MG63 (cell line): ENCODE measurements around the gene TSPY4. TPM values are rescaled to one million over a fixed set of nuclear protein-coding genes. Genes with fewer than 3 reads are reported as not detected.
"Not testable (repeated sequence)": the region's sequence is repeated elsewhere in the genome, so short reads cannot be mapped to it uniquely, and the experiment has no call there.

Source experiments
- DNase-seq: peaks from one replicate; pipeline ENCODE4 v3.0.0-alpha.2; 2020
- H3K27me3 ChIP-seq: fragments of 250-450 bp; sonication (Bioruptor Pico); 2 replicates; pipeline ENCODE4 v1.5.1; 2020; ENCODE audit warnings: mild to moderate bottlenecking, moderate library complexity
- H3K36me3 ChIP-seq: fragments of 250-450 bp; sonication (Bioruptor Pico); 2 replicates; pipeline ENCODE4 v1.5.1; 2020; ENCODE audit warnings: mild to moderate bottlenecking, moderate library complexity
- H3K4me3 ChIP-seq: fragments of 250-450 bp; sonication (Bioruptor Pico); 2 replicates; pipeline ENCODE4 v1.5.1; 2020; ENCODE audit warnings: mild to moderate bottlenecking, moderate library complexity
- H3K9me3 ChIP-seq: fragments of 250-450 bp; sonication (Bioruptor Pico); 2 replicates; pipeline ENCODE4 v1.5.1; 2020; ENCODE audit warnings: mild to moderate bottlenecking, moderate library complexity
- total RNA-seq: library from RNA; depleted of rRNA; stranded (reverse); fragments of >200 nt; shearing (Covaris generic); gene quantifications from 2 replicates; pipeline ENCODE4 v1.2.3, GENCODE V29; 2014; ENCODE audit warnings: low replicate concordance; rRNA removed

Gene TSPY4, protein sequence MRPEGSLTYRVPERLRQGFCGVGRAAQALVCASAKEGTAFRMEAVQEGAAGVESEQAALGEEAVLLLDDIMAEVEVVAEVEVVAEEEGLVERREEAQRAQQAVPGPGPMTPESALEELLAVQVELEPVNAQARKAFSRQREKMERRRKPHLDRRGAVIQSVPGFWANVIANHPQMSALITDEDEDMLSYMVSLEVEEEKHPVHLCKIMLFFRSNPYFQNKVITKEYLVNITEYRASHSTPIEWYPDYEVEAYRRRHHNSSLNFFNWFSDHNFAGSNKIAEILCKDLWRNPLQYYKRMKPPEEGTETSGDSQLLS
- total RNA-seq, result not detected in 2 replicates

DNA sequence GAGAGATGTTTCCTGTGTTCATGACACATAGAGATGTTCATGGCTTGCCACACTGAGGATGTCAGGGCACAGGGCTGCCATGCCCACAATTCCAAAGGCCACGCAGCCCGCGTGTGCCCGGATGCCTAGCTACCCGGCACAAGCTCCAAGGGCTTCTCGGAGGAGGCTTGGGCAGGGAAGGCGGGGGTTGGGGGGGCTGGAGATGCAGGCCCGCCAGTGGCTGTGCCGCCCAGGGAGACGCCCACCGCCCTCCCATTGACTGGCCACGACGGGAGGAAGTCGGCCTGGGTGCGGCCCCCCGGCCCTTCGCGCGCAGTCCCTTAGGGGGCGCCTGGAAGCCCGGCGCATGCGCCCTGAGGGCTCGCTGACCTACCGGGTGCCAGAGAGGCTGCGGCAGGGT, at the start of gene TSPY4:
TSS of gene TSPY4 (plus strand) at position 301 of the 400 bp plus-strand sequence. CDS start at position 347, 46 bp downstream.
- H3K9me3 ChIP-seq, DNase-seq, H3K36me3 ChIP-seq, H3K4me3 ChIP-seq, H3K27me3 ChIP-seq: not testable (repeated sequence)

DNA sequence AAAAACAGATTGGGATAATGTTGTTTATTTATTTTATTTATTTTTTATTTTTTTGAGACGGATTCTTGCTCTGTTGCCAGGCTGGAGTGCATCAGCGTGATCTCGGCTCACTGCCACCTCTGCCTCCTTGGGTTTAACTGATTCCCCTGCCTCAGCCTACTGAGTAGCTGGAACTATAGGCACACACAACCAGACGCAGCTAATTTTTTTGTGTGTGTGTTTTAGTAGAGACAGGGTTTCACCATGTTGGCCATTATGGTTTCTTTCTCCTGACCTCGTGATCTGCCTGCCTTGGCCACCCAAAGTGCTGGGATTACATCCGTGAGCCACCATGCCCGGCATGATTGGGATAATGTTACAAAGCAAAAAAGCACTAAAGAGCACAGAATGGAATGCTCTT, 16.3 kb upstream of the TSPY4 start:
- Histone ChIP-seq H3K4me3 (no peak overlapping the region), H3K27me3 (no peaks in the 10 kb centered on the region), H3K36me3 (no peaks in the 10 kb centered on the region), H3K9me3 (no peaks in the 10 kb centered on the region)
- DNase-seq, result peak; percentile 12

DNA sequence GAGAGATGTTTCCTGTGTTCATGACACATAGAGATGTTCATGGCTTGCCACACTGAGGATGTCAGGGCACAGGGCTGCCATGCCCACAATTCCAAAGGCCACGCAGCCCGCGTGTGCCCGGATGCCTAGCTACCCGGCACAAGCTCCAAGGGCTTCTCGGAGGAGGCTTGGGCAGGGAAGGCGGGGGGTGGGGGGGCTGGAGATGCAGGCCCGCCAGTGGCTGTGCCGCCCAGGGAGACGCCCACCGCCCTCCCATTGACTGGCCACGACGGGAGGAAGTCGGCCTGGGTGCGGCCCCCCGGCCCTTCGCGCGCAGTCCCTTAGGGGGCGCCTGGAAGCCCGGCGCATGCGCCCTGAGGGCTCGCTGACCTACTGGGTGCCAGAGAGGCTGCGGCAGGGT, 20.2 kb downstream of the TSPY4 start, which contains the start of gene TSPY8:
TSS of gene TSPY8 (plus strand) at position 301 of the 400 bp plus-strand sequence. CDS start at position 347, 46 bp downstream.
- H3K27me3 ChIP-seq, H3K9me3 ChIP-seq, H3K4me3 ChIP-seq, DNase-seq, H3K36me3 ChIP-seq: not testable (repeated sequence)

Other genes with a start within 250 kb of the TSPY4 start
- gene TSPY8, start 20.3 kb downstream of the TSPY4 start, total RNA-seq, result not detected in 2 replicates
- not detected in 2 replicates for gene TSPY3, start 61.0 kb downstream of the TSPY4 start, total RNA-seq
- not detected in 2 replicates for gene TSPY1, start 129.5 kb downstream of the TSPY4 start, total RNA-seq
- not detected in 2 replicates for gene TSPY9, start 149.8 kb downstream of the TSPY4 start, total RNA-seq
- gene TSPY10, start 190.4 kb downstream of the TSPY4 start, total RNA-seq, result not detected in 2 replicates